GM12878 (cell line): ENCODE measurements around the gene FITM1. TPM values are rescaled to one million over a fixed set of nuclear protein-coding genes. Genes with fewer than 3 reads are reported as not detected.

Experiments used
- ATAC-seq: fragments of 200-7000 bp; cut with Tn5 transposase; 3 replicates; pipeline ENCODE4 v1.9.1; 2020; ENCODE audit warnings: mild to moderate bottlenecking, moderate library complexity
- BruUV-seq: library from RNA; stranded (reverse); fragments of 400-500 nt; replicated peaks from 2 replicates; lab custom pipeline; 2021; lab: Mats Ljungman, UMichigan
- CTCF ChIA-PET: fragments of 300-600 bp; sonication (Branson Sonifier 250); formaldehyde crosslinking; extraction: SDS; loops from one replicate; lab custom pipeline; 2021; ENCODE audit warnings: inconsistent platforms; lab: Yijun Ruan, JAX
- POLR2A ChIA-PET: fragments of 350-600 bp; formaldehyde crosslinking; extraction: SDS; loops from one replicate; lab custom pipeline; 2021; ENCODE audit warnings: inconsistent platforms; lab: Charles Lee
- RAD21 ChIA-PET: fragments of 300-600 bp; sonication (Branson Sonifier 250); formaldehyde crosslinking; loops from one replicate; lab custom pipeline; 2023; ENCODE audit warnings: antibody characterized with exemption; ENCODE audit not compliant: unreplicated experiment; lab: Charles Lee
- SMC1A ChIA-PET: fragments of 300-600 bp; sonication (Branson Sonifier 250); formaldehyde crosslinking; loops from one replicate; lab custom pipeline; 2023; ENCODE audit not compliant: unreplicated experiment, uncharacterized antibody; lab: Charles Lee
- DNase-seq: peaks from one replicate; pipeline ENCODE4 v3.0.0-alpha.2; 2011; ENCODE audit warnings: low read depth, low spot score
- FAIRE-seq: peaks from 3 replicates; lab custom pipeline; 2011; peaks lifted over from hg19 to GRCh38; lab: Jason Lieb, UNC
- H2AFZ ChIP-seq: 2 replicates; pipeline ENCODE4 v1.6.0; 2011; ENCODE audit warnings: low read depth, low read length, control low read depth; ENCODE audit not compliant: control insufficient read depth
- H3K27ac ChIP-seq: 2 replicates; pipeline ENCODE4 v1.5.1; 2011; ENCODE audit warnings: control low read depth; ENCODE audit not compliant: control insufficient read depth, insufficient read depth
- H3K27me3 ChIP-seq, 2 experiments: replicated peaks in 1 of 2; 2 replicates each; pipeline versions ENCODE4 v1.6.0 to v1.6.1; 2011; ENCODE audit warnings: low read length in 1 of 2; ENCODE audit not compliant: control insufficient read depth in 2 of 2, insufficient read depth in 2 of 2
- H3K36me3 ChIP-seq, 2 experiments: 2 replicates each; pipeline ENCODE4 v1.5.1; 2011; ENCODE audit warnings: low read length in 1 of 2; ENCODE audit not compliant: control insufficient read depth in 2 of 2, insufficient read depth in 2 of 2
- H3K4me1 ChIP-seq: 2 replicates; pipeline ENCODE4 v1.6.1; 2011; ENCODE audit warnings: mild to moderate bottlenecking, low read length, moderate library complexity, mixed read lengths; ENCODE audit not compliant: control insufficient read depth, insufficient read depth
- H3K4me2 ChIP-seq: 2 replicates; pipeline ENCODE4 v1.6.0; 2011; ENCODE audit warnings: control low read depth; ENCODE audit not compliant: control insufficient read depth, insufficient read depth
- H3K4me3 ChIP-seq: fragments of 200-600 bp; sonication (generic); 2 replicates; pipeline ENCODE4 v1.5.1; 2016
- H3K79me2 ChIP-seq: 2 replicates; pipeline ENCODE4 v1.6.0; 2011; ENCODE audit warnings: low read length; ENCODE audit not compliant: control insufficient read depth, insufficient read depth
- H3K9ac ChIP-seq: 2 replicates; pipeline ENCODE4 v1.8.0; 2011; ENCODE audit warnings: low read length, control low read depth, mixed read lengths; ENCODE audit not compliant: control insufficient read depth, insufficient read depth
- H3K9me3 ChIP-seq: replicated peaks from 3 replicates; pipeline ENCODE4 v1.5.1; 2011; ENCODE audit warnings: mild to moderate bottlenecking, low read length; ENCODE audit not compliant: control insufficient read depth, insufficient read depth
- H4K20me1 ChIP-seq: 2 replicates; pipeline ENCODE4 v1.6.0; 2011; ENCODE audit not compliant: control insufficient read depth, insufficient read depth
- BCL11A ChIP-seq: IDR thresholded peaks from 2 replicates; pipeline ENCODE4 v1.6.1; 2011; ENCODE audit warnings: low read depth, low read length
- ETV6 ChIP-seq, 2 experiments: fragments of 450-650 bp in 1 of 2; IDR thresholded peaks in 1 of 2; conservative IDR thresholded peaks in 1 of 2; 2 replicates each; pipeline ENCODE4 v1.6.1; 2014; ENCODE audit warnings: antibody characterized with exemption in 1 of 2, borderline replicate concordance in 1 of 2, low read depth in 1 of 2, mild to moderate bottlenecking in 1 of 2, moderate library complexity in 1 of 2
- GABPA ChIP-seq: IDR thresholded peaks from 2 replicates; pipeline ENCODE4 v1.6.1; 2014; ENCODE audit warnings: antibody characterized with exemption, low read depth, mild to moderate bottlenecking, inconsistent platforms
- IKZF2 ChIP-seq, 2 experiments: fragments of 450-650 bp; IDR thresholded peaks; 2 replicates each; pipeline ENCODE4 v1.6.1; 2017; ENCODE audit warnings: mild to moderate bottlenecking in 2 of 2, moderate library complexity in 2 of 2
- TCF3 ChIP-seq: IDR thresholded peaks from 2 replicates; pipeline ENCODE4 v1.6.1; 2012; ENCODE audit warnings: low read depth, mild to moderate bottlenecking, low read length, borderline replicate concordance; ENCODE audit not compliant: insufficient read depth
- TCF7 ChIP-seq: IDR thresholded peaks from 2 replicates; pipeline ENCODE4 v1.6.1; 2014; ENCODE audit warnings: antibody characterized with exemption, borderline replicate concordance
- ZNF217 ChIP-seq: fragments of 450-650 bp; IDR thresholded peaks from 2 replicates; pipeline ENCODE4 v1.6.1; 2017; ENCODE audit warnings: antibody characterized with exemption, mild to moderate bottlenecking
- WGBS: methylation state at CpG from one replicate; pipeline ENCODE4 v1.1.6; 2016; ENCODE audit warnings: low lambda C conversion rate; ENCODE audit not compliant: insufficient replicate concordance, insufficient coverage; ENCODE audit errors: missing lambda C conversion rate; 5-methylcytosine and 5-hydroxymethylcytosine counted together
- in situ Hi-C: fragments of 300-500 bp; cut with MboI; formaldehyde crosslinking; loops from 9 replicates; pipeline ENCODE4 v1.14.3; 2018; ENCODE audit warnings: mixed read lengths
- intact Hi-C: fragments of 100-400 bp; cut with micrococcal nuclease; formaldehyde crosslinking; loops from one replicate; pipeline ENCODE4 v1.14.2; 2022; ENCODE audit not compliant: unreplicated experiment
- polyA plus RNA-seq, 11 experiments: library from polyadenylated mRNA; depleted of rRNA in 4 of 11; unstranded in 6 of 11; stranded (reverse) in 5 of 11; fragments of >200 nt; fragmentation: Nextera tagmentation in 4 of 11; fragmentation: Illumina TruSeq in 1 of 11; extraction: Ambion mirVana in 4 of 11; extraction: Trizol in 1 of 11; gene quantifications; 1 replicate in 1 of 11; 2 replicates in 10 of 11; pipeline versions ENCODE4 v1.2.1 to v1.2.3, GENCODE V29; 2011 to 2016; ENCODE audit warnings: inconsistent platforms in 2 of 11, missing spikeins in 2 of 11, low read depth in 1 of 11
- total RNA-seq, 4 experiments: library from RNA; depleted of rRNA in 3 of 4; stranded (reverse); fragments of >200 nt in 3 of 4; fragmentation: Illumina TruSeq in 1 of 4; extraction: Trizol in 1 of 4; gene quantifications; 2 replicates each; pipeline versions ENCODE4 v1.2.1 to v1.2.3, GENCODE V29; 2013 to 2021

The FITM1 gene
- total and polyA plus RNA-seq, 10 of the 15 experiments (the other 5 are each of a cell fraction or from before 2014, with no cell fraction given) = 0.11 to 1.9 (median 0.45) TPM; not detected in 2

DNA sequence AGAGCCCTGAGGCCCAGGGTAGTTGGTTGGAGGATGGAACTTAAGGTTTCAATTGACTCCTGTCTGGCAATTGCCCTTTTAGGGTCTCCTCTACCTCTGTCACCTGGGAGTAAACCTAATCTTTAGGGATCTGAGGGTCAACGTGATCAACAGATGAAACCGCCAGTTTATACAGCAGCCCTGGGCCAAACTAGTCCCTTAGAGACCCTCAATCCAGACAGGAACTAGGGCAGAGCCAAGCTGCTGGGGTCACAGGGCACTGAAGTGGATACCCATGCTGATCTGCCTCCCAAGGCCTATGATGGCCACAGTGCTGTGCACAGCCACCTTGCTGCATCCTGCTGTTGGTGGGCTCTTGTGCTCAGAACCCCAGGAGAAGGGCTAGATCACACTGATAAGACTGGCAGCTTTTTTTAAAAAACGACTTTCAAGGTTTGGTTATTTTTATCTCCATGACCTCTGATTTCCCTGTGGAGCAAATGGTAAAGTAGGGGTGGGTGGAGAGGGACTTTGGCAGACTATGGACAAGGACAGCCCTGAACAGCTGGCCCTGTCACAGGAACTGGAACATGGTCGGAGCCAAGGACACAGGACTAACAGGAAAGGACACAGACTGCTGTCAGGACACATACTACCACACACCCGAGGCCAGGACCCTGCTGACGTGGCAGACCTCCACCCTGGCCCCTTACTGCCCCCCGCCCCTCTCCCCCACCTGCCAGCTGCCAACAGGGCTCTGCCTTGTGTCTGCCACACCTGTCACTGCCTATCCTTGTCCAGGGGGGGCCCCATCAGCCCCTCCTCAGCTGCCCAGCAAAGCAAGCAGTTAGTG lies 474 bp downstream of the FITM1 start:
- Histone ChIP-seq H3K9me3 (no peaks in the 10 kb centered on the region), H3K79me2 (peaks cover 3% of the 10 kb centered on the region), H3K4me2 (no peak overlapping the region), H3K9ac (no peak overlapping the region), H3K36me3 (no peaks in the 10 kb centered on the region), H2AFZ (no peak overlapping the region), H3K4me3 (no peak overlapping the region), H3K27ac (no peak overlapping the region), H3K4me1 (peaks cover 24% of the 10 kb centered on the region), H3K27me3 (no peaks in the 10 kb centered on the region), H4K20me1 (no peaks in the 10 kb centered on the region)
- SMC1A ChIA-PET = interaction anchor here (0.9 kb wide), 1 partner anchor 8 kb away, joined by 4 read pairs; no protein-coding TSS in a partner anchor
- CTCF ChIA-PET = no interaction called here
- WGBS = 49% methylated on average over 6 of the region's 7 CpGs
- RAD21 ChIA-PET = interaction anchor here (1.1 kb wide), 1 partner anchor 16 kb away, joined by 3 read pairs; the partner anchor contains the start of genes DCAF11 and NRL
- intact Hi-C loops (no loop called here), in situ Hi-C loops (no loop called here)
- no TSS peak for BruUV-seq
- FAIRE-seq = no peak
- POLR2A ChIA-PET = interaction anchor here (0.6 to 11.6 kb wide), 2 partner anchors 9 to 34 kb away, joined by 3 to 276 read pairs; partner anchors contain the start of genes DCAF11 and NRL
- DNase-seq = no peak
- no peak for ATAC-seq
- TF ChIP-seq IKZF2 (IDR thresholded peaks at IDR 0.05) = no peak
- no peak for TF ChIP-seq TCF3
- no peak for TF ChIP-seq GABPA

DNA sequence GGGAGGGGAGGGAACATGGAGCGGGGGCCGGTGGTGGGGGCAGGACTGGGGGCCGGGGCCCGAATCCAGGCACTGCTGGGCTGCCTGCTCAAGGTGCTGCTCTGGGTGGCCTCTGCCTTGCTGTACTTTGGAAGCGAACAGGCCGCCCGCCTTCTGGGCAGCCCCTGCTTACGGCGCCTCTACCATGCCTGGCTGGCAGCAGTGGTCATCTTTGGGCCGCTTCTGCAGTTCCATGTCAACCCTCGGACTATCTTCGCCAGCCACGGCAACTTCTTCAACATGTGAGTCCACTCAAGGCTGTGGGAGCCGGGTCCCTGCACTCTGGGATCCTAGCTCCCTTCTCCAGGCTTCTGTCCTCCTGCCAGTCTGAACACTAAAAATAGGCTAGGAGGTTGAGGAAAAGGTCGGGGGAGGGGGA lies 1.1 kb downstream of the FITM1 start:
- FAIRE-seq (no peak), ATAC-seq (no peak), DNase-seq (no peak)
- in situ Hi-C loops = no loop called here
- peaks cover 9% of the 10 kb centered on the region for H3K79me2 ChIP-seq
- H3K9ac ChIP-seq = no peak overlapping the region
- TF ChIP-seq ZNF217 (no peak), BCL11A (no peak), ETV6 (conservative IDR thresholded peaks at IDR 0.05 in 1 of 2, IDR thresholded peaks at IDR 0.05 in 1 of 2; ENCODE audit: borderline replicate concordance in 1 of 2, low read depth in 1 of 2) (no peak), TCF7 (no peak)
- ChIA-PET SMC1A (interaction anchor here (0.9 kb wide), 1 partner anchor 9 kb away, joined by 4 read pairs; no protein-coding TSS in a partner anchor), RAD21 (interaction anchor here (1.1 kb wide), 1 partner anchor 17 kb away, joined by 3 read pairs; the partner anchor contains the start of genes DCAF11 and NRL), CTCF (no interaction called here), POLR2A (interaction anchor here (11.6 kb wide), 1 partner anchor 10 kb away, joined by 276 read pairs; the partner anchor contains the start of genes DCAF11 and NRL)
- intact Hi-C loops = no loop called here
- no peaks in the 10 kb centered on the region for H3K36me3 ChIP-seq
- no peaks in the 10 kb centered on the region for H4K20me1 ChIP-seq
- 85% methylated on average over 13 of the region's 15 CpGs for WGBS
- peaks cover 24% of the 10 kb centered on the region for H3K4me1 ChIP-seq
- BruUV-seq = no TSS peak
- no peak overlapping the region for H3K4me3 ChIP-seq
- H3K4me2 ChIP-seq = no peak overlapping the region
- no peaks in the 10 kb centered on the region for H3K9me3 ChIP-seq
- H3K27me3 ChIP-seq = no peaks in the 10 kb centered on the region
- H2AFZ ChIP-seq = no peak overlapping the region
- H3K27ac ChIP-seq = no peak overlapping the region
